ENCODE measurements around the gene KLF9.
"Not testable (repeated sequence)": the region's sequence is repeated elsewhere in the genome, so short reads cannot be mapped to it uniquely, and the experiment has no call there.

Gene KLF9

DNA sequence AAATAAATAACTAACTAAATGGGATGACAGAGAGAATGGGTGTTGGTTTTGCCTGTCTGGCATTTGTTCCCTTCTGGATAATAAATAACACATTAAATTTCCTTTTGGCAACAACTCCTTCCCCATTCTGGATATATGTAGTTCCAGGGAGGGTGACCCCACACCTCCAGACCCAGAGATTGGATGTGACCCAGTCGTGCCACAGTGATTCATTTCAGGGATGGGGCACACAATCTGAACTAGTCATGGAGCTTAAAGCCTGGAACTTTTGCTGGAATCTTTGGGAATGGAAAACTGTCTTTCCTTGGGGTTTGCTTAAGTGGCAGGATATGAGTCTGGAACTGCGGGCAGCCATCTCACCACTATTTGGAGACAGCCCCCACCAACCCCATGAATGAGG, 11.3 kb downstream of the KLF9 start:
- no peak for DNase-seq

DNA sequence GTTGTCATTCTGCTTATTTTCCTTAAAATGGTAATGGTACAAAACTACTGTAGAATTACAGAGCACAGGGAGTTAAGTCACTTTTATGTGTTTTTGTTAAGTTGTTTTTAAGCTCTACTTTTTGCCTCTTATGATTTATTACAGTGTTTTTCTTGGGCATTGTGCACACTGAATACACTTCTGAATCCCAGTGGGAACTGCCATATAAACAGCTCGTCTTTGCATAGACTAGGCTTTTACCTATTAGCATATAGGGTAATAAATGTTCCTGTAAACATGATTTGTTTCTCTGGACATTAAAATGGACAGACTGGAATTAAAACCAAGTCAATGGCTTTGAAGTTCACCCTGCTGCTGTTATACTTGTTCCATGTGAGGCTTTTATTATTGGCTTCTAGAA, 12.2 kb downstream of the KLF9 start:
- no peak for DNase-seq

DNA sequence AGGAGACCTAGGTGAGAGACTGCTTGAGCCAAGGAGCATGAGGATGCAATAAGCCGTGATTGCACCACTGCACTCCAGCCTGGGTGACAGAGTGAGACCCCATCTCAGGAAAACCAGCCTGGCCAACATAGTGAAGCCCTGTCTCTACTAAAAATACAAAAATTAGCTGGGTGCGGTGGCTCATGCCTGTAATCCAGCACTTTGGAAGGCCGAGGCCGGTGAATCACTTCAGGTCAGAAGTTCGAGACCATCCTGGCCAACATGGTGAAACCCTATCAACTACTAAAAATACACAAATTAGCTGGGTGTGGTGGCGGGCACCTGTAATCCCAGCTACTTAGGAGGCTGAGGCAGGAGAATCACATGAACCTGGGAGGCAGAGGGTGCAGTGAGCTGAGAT, 13.2 kb downstream of the KLF9 start:
- not testable (repeated sequence) for DNase-seq

DNA sequence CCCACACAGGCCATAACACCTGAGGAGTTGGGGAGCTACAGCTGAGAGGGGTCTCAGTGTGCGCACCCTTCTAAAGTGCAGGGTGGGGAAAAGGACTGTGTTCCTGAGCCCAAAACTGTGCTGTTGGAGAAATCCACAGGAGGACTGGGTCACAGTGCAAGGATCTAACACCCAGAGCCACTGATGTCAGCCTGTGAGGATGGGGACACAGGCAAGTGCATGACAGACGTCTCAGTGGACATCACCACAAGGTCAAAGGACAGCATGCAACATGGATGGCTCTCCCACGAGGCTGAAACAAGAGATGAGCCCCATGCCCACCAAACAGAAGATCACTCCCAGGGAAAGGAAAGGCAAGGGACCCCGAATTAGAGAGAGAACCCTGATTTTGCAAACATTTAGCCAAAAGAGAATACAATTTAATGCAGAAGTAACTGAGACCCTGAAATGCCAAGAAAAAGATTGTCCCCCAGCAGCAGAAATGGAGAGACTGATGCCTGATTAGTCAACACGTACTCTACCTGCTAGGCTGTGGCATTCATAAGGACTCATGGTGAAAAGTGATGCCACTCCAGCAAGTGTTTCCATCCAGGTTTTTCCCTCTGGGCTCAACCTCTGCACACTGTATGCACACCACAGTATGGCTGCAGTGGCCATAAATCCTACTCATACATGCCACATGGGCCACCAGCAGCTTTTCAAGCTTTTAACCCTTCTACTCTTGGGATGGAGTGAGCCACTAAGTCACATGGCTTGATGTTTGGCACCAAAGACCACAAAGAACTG, 14.2 kb downstream of the KLF9 start:
- no peak for DNase-seq

DNA sequence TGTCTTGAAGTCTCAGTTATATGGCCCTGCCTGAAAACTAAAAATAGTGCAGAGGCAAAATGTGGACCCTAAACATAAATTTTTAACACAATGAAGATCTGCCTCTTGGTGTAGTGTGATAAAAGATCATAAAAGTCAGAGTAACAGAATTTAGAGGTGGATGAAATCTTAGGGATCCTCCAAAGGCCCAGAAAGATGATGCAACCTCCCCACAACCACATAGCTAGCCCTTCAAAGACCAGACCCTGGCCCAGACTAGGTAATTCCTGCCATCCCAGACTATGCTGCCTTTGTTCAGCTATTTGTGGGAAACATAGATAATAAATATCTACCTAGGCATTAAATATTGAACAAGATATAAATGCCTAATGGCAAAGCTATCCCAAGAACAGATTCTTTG, 15.3 kb downstream of the KLF9 start:
- no peak for DNase-seq

DNA sequence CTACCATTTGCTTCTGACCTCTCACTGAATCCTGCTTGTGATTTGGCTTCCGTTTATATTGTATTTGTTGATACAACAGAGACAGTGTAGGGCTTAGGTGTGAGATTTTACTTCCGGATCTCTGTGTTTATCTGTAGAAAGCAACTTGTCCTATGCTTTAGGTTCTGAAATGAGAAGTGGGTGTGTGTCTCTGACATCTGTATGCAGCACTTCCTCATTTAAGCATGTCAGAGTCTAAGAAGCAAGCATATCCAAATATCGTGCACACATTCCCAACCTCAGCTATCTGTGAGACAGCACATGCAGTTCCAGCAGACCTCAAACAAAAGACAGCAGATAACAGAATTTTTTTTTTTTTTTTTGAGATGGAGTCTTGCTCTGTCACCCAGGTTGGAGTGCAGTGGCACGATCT, 16.3 kb downstream of the KLF9 start:
- no peak for DNase-seq

DNA sequence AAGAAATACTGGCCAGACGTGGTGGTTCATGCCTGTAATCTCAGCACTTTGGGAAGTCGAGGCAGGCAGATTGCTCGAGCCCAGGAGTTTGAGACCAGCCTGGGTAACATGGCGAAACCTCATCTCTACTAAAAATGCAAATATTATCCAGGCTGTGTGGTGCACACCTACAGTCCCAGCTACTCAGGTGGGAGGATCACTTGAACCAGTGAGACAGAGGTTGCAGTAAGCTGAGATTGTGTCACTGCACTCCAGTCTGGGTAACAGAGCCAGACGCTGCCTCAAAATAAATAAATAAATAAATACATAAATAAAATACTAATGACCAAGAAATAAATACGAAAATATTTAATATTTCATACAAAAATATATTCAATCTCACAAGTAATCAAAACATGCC, 18.8 kb downstream of the KLF9 start:
- no peak for DNase-seq

DNA sequence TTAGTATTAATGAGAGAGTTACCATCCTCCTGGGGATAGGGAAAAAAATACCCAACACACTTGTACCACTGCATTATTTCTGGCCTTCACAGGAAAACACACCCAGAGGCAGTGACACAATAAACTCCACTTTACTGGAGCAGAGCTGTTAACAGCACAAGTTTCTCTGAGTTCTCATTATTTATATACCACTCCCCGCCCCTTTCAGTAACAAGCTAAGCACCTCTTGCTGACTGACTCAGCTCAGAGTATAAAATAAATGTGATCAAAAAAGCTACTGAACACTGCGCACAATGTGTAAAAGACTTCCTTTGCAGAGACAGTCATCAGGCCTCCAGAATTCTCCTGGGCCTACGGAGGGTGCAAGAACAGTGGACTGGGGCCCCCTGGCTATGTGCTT, 21.6 kb downstream of the KLF9 start:
- no peak for DNase-seq

DNA sequence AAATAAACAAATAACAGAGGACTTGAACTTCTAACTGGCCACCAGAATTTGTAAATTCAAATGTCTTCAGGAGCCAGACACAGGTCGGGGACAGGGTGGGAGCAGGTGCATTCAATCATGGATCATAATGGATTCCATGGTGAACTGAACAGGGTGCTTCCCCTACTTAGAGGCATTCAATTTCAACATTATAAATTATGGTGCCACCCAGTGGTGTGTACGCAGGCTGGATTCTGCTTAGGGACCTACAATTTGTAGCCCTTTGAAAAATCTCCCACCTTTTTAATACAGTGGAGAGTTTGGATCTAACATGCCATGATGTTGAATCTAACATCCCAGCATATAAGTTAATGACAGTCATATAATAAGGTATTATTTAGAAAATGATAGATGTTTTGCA, 22.3 kb downstream of the KLF9 start:
- no peak for DNase-seq

DNA sequence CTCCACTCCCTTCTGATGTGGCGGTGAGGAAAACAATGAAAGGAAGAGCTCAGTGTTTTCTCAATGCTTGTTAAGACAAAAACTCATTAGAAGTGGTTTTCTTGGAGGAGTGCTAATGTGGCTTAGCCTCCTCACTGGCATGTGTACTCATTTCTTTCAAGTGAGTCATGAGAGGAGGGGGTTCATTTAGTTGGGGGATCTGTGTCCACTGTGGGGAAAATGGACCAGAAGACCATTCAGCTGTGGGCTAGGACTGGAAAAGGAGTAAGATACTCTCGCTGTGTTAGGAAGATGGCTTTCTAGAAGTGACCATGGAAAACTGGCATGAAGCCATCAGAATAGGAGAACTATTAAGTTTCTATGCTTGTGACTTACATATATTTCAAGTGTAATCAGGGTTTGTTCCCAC, 23.5 kb downstream of the KLF9 start:
- DNase-seq: no peak

DNA sequence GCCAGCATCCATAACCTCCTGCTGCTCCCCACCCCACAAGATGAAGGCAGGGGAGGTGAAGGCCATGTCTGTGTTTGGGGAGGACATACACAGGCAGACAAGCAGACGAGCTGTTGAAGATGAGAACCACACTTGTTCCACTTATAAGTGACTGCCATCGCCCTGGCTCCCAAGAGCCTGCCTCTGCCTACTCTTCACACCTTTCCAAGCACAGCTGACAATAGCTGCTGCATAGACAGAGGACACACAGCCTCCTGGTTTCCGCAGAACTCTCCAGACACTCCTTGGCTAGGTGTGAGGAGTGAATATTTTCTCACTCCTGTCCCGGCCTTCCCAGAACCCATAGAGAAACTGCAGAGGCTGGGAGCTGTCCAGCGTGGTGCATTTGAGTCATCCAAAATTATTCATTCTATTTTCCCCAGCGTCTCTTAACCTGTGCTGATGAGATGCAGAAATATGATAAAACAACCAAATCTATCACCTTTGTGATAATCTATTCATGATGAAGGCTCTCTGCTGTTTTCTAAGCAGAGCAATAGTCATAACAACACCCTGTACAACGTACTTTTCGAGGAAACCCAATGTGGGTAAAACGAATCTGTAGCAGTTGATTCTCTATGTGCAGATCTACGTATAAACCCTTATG, 24.7 kb downstream of the KLF9 start:
- DNase-seq: no peak

DNA sequence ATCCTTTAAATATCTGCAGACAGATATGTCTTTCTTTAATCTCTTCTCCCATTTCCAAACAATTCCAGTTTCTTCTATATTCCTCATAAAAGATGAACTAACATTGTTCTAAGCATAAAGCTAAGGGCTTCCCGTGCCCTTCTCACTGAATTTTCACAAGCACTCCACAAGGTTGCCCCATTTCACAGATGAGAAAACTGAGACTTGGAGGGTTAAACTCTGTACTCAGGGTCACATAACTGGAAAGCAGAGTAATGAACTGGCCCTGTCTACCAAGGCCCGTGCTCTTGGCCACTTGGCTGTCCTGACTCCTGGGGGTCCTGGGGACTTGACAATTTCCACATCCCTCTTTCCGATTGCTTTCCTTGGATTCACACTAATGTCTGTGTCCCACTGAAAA, 25.3 kb downstream of the KLF9 start:
- DNase-seq: no peak

DNA sequence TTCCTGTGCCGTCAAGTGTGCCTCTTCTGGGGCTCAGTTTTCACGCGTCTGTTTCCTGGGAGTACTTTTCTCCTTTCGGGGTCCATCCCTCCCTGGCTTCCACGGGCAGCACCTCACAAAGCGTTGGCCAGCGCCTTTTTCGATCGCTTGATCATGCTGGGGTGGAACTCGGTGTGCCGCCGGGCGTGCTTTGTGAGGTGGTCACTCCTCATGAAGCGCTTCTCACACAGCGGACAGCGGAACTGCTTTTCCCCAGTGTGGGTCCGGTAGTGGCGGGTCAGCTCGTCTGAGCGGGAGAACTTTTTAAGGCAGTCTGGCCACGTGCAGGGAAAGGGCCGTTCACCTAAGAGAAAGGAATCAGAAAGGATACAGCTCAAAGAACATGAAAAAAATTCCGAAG, 26.8 kb downstream of the KLF9 start:
- no peak for DNase-seq

DNA sequence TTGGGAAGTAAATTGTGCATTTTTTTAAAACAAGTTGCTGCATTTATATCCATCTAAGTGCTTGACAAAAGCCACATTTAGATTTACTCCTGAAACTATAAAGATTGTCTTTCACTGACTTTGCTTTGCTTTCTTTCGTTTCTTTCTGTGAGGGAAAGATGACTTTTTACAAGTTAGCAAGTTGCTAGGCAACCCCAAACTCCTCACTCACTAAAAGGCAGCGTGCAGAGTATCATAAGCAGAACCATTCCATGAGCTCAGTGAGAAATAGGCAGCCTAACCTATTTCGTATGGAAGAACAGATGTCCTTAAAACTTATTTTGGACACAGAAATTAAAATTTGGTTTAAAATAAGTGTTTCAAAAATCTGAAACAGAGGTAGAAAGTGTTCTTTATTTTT, 29.0 kb downstream of the KLF9 start:
- DNase-seq: no peak

DNA sequence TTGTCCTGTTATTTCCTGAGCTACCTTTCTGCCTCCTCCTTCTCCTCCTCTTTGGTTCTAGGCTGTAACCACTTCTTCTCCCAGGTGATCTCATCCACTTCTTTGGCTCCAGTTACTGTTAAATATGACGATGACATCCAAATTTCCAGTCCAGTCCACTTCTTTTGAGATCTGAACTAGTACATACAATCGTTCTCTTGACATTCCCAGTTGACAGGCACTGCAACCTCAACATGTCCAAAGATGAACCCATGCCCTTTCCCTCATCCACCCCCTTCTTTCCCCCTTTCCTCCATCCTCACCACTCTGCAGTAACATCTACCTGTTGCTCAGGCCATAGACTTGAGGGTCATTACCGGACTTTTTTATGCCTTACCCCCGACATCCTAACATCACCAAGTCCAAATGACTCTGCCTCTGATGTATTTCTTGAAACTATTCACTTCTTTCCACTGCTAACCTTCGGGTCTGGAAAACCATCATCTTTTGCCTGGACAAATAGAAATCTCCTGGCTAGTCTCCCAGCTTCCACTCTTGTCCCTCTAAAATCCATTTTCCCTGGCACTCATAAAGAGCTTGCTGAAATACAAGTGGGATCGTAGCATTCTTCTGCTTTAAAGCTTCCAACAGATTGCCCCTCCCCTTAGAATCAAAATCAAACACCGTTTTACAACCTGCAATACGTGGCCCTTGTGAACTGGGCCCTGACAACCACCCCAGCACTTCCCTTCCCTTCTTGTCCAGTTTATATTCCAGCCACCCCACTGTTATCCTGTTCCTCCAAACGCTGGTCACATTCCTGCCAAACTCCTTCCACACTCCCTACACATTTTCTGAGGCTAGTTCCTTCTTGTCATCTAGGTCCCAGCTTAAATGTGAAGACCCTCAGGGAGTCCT, 31.5 kb downstream of the KLF9 start:
- no peak for DNase-seq

DNA sequence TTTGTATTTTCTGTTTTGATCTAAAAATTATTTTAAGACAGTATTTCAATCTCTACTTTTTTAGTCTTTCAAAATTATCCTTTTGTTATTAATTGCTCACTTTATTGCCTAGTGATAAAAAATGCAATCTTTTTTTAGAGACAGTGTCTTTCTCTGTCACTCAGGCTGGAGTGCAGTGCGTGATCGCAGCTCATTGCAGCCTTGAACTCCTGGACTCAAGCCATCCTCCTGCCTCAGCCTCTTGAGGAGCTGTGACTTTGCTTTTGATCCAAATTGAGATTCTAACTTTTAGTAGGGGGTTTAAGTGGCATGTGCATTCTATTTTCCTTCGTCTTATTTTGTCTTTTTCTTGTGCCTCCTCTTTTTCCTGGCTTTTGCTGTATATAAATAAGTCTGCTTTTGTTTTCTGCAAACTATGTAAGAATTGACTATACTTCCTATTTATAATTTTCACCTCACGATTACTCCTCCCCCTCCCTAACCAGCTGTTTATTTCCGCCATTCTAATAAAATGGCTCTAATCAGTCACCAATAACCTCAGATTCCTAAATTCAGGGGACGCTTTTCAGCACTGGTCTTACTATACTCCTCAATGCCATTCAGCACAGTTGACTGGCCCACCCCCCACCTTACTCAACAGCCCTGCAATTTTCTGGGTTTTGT, 32.3 kb downstream of the KLF9 start:
- no peak for DNase-seq

DNA sequence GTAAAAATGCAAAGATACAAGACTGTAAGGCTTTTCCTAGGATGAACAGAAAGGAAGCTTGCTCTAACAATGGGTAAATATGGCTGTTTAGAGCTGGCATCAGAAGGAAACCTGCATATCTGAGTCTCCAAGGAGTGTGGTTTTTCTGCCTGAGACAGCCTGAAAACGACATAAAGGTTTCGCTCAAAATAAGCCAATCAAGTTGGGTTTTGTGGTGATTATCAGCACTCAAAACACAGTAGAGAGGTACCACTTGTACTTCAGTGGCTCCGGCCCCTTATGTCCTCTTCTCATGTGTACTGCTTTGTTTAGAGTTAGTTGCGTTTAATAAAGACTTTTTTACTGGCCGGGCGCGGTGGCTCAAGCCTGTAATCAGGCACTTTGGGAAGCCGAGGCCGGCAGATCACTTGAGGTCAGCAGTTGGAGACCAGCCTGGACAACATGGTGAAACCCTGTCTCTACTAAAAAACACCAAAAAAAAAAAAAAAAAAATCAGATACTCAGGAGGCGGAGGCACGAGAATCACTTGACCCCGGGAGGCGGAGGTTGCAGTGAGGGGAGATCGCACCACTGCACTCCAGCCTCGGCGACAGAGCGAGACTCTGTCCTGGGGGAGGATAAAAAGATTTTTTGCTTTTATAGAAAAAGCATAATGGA, 39.4 kb downstream of the KLF9 start:
- DNase-seq: no peak

DNA sequence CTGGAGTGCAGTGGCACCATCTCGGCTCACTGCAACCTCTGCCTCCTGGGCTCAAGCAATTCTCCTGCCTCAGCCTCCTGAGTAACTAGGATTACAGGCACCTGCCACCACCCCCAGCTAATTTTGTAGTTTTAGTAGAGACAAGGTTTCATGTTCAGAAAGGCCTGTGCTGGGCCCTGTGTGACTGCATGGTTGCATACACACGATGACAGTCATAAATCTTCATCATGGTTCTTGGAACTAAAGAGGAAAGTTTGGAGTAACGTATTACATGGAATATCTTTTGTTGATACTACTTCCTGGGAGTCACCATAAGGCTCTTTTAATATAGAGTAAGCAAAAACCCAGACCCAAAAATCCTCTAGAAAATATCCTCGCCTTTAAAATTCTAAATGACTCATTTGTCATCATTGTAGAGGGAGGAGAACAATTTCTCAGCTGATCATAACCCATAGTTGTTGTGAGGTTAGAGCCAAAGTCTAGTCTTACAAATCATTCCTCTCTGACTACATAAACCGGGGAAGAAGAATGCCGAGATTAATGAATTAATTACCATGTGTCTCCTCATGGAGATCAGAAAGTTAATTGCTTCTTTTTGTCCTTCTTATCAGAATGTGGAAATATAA, 47.0 kb downstream of the KLF9 start:
- no peak for DNase-seq

DNA sequence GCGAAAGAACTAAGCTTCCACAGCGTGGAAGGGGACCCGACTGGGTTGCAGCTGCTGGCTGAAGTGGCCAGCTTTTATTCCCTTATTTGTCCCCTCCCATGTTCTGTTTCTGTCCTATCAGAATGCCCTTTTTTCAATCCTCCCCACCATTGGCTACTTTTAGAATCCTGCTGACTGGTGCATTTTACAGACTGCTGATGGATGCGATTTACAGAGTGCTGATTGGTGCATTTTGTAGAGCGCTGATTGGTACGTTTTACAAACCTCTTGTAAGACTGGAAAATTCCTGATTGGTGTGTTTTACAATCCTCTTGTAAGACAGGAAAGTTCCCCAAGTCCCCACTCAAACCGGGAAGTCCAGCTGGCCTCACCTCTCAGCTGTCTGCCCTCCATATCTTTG, 50.7 kb downstream of the KLF9 start:
- no peak for DNase-seq

DNA sequence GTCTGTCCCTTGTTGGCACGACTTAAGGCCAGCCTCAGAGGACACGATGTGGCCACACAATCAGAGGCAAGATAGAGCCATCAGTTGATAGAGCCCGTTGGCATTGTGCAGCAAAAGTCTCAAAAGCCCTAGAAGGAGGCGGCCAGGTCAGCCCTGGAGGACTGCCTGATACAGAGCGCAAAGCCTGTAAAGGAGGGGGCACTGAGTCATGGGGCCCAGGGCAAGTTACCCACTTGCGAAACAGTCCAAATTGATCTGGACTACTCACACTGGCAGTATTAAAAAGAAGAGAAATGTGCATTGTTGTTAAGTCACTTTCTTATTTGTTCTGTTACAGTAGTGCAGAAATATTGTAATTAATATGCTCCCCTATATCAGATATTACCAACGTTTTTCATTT, 51.5 kb downstream of the KLF9 start:
- no peak for DNase-seq

DNA sequence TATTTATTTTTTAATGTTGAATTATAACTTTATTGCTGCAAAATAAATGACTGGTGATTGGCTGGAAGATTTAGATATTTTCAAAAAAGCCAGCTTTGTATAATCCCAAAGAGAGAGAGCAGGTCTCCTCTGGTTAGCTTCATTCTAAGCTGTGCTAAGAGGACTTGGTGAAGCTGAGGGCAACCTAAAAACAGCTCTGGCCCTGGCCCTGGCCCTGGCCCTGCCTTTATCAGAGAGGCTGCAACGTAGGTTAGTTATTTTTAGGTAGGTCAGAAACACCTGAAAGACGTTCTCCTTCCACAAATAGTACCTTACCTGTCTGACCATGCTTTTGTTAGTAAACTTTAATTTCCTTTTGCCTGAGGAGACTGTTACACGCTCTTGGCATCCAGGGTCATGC, 58.7 kb downstream of the KLF9 start:
- DNase-seq: no peak

DNA sequence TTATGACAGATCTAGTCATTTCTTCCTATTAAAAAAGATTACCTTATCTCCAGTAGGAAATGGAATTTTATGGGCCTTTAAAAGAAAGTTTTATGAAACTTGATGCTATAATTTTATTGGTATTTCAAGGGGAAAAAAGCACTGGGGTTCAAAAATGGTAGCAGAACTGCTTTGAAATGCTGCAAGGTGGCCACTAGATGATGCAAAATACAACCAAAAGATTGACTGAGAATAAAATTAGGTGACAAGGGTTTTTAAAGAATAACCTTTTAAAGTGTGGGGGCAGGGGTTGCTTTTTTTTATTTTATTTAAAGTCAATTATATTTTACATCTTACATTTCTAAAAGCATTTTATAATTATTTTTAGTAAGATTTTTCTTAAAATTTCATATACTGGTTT, 61.7 kb downstream of the KLF9 start:
- DNase-seq: no peak

Measured in NCI-H510A (cell line).